Activated CD8-positive, alpha-beta memory T cell treated with anti-CD3 and anti-CD28 coated beads for 48 hours (primary cell): ENCODE results near the gene GATB.

Experiments
- DNase-seq, 3 experiments: peaks; one replicate each; pipeline ENCODE4 v3.0.0-alpha.2; 2020; ENCODE audit warnings: low read depth in 2 of 3, low spot score in 2 of 3

The GATB gene

DNA sequence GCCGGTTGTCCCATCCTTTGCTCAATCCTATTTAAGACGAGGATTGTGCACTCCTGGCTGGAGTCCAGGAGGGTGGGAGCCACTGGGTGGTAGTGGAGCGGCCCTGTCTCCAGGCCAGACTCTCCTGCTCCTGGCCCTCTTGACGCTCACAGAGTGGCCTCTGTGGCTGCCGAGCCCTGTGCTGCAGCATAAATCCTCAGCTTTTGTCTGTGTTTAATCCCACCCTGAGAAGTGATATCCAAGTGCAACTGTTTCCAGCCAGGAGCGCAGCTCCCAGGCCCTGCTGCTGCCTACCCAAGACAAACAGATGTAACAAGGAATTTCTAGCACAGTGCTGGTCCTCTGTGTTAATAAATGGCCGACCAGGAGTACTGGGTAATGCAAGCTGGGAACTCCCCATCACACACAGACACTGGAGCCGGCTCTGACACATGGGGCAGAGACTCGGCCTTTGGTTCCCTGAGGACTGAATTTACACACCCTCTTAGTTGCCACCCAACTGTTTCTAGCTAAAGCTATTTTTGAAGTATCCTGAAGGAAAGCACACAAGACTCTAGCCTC is 85.3 kb downstream of the GATB start:
- DNase-seq: no peak

DNA sequence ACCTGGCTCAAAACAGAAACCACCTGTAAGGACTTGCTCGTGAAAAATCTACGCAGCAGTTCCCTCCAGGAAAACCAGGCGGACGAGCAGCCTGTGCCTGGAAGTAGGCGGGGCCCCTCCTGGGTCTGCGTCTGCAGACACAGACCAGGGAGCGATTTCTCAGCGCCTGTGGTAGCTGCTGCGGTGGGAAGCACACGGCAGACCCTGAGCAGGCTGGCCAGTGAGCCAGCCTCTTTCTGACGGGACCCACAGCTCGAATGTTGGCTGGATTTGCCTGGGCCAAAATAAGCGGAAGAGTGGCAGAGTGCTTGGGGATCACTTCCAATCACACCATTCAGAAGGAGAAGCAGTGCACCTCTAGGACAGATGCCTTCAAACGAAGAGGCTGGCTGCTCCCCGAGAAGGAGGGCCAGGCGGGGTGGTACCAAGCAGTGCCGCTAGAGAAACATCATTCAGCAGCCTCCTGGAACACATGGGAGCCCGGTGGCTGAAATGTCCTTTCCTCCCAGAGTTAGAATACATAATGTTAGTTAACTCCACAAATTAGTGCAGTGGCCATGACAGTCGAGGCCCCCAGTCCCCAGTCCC is 85.9 kb downstream of the GATB start:
- no peak for DNase-seq

- DNase-seq: no peak
Measured at GRCh38 chr4:151673908-151674520, 86.8 kb downstream of the GATB start.

DNA sequence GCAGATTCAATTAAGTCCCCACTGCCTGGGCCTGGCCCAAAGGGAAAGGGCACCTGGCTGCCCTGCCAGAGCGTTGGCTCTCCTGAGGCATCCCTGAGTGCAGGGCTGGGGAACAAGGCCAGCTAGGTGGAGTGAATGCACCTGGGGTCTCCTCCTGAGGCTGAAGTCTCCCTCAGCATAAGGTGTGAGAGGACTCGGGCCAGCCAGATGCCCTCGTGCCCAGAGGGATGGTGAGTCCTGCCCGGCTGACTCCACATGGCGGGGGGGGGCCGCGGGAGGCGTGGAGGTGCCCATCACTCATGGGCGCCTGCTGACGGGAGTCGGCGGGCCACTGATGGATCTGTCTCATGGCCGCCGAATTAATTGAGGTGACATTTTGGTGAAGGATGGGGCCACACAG is 87.8 kb downstream of the GATB start:
- DNase-seq: no peak

- DNase-seq: no peak
Measured at GRCh38 chr4:151671541-151672059, 89.2 kb downstream of the GATB start.

GRCh38 chr4:151670843-151671242 is 90.0 kb downstream of the GATB start:
- DNase-seq: no peak

GRCh38 chr4:151669990-151670389 is 90.8 kb downstream of the GATB start:
- no peak for DNase-seq

- no peak for DNase-seq
Measured at GRCh38 chr4:151668689-151669402, 92.0 kb downstream of the GATB start.

GRCh38 chr4:151667666-151668065 is 93.1 kb downstream of the GATB start:
- no peak for DNase-seq

- DNase-seq: no peak
Measured at GRCh38 chr4:151667048-151667447, 93.8 kb downstream of the GATB start.

DNA sequence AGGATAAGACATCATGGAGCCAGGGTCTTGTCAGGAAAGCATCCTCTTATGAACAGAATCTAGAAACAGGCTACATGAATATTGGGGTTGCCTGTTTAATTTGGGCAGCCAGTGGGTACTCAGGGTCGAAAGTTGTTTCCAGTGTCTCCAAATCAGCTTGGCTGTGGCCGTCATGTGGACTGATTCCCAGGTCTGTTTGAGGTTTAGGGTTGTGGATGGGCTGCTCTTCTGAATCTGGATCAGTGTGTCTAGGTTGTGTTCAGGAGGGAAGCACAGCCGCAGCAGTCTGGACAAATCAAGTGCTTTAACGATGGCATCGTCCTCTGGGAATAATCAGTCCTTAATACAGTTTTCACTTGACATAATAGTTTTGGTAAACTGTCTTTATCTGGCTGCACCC is 94.3 kb downstream of the GATB start:
- no peak for DNase-seq

DNA sequence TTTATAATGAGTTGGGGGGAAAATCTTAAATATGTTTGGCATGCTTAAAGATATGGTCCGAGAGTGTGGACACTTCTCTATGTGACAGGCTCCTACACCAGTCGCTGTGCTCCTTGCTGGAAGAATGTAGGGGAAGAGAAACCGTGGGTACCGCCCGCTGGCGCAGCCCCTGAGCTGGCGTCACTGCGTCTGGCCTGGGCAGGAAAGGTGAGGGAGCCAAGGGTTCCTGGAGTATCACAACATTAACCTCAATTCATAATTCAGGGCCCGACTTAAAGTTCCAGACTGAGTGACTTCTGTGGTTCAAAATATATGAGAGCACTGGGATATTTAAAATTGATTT is 95.1 kb downstream of the GATB start:
- no peak for DNase-seq

DNA sequence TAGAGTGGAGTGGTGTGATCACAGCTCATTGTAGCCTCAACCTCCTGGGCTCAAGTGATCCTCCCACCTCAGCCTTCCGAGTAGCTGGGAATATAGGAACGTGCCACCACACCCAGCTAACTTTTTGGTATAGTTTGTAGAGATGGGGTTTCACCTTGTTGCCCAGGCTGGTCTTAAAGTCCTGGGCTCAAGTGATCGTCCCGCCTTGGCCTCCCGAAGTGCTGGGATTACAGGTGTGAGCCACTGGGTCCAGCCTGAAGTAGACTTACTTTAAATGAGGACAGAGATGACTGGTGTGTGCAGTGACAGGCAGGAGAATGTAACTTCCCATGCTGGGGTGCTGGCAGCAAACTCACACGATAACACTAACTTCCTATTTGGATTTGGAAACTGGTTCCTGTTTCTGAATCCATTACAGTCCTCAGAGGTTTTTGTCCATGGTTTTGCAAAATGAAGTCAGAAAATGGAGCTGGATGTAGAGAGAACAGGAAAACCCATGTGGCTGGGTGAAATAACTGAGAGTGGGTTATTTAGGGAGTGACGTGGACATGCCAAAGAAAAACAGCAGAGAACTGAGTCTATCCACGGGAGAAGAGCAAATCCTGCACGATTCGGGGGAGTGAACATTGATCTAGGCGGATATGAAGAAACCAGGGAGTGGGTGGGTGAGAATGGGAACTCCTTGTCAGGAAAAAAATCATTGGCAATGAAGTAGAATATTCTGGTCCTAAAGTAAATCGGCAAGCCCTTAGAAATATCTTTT is 95.6 kb downstream of the GATB start:
- no peak for DNase-seq

DNA sequence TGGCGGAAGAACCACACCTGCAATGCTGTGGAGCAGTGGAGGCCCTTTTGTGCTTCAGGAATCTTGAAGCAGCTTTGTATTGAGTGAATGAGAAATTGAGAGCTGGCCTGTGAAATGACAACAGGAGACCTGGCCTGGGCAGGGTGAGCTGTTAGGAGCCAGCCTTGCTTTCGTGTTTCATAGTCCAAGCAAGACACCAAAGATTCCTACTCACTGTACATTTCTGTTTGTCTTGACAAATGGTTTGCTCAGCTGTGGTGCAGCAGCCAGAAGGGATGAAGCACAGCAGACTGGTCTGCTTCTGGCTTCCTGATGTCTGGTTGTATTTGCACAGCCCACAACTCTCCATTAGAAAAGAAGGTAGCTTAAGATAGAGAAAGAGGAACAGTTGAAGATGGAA is 96.5 kb downstream of the GATB start:
- no peak for DNase-seq

GRCh38 chr4:151663109-151663508 is 97.7 kb downstream of the GATB start:
- DNase-seq: no peak

- DNase-seq: no peak
Measured at GRCh38 chr4:151661873-151662272, 98.9 kb downstream of the GATB start.

- no peak for DNase-seq
Measured at GRCh38 chr4:151660676-151661075, 100.1 kb downstream of the GATB start.

DNA sequence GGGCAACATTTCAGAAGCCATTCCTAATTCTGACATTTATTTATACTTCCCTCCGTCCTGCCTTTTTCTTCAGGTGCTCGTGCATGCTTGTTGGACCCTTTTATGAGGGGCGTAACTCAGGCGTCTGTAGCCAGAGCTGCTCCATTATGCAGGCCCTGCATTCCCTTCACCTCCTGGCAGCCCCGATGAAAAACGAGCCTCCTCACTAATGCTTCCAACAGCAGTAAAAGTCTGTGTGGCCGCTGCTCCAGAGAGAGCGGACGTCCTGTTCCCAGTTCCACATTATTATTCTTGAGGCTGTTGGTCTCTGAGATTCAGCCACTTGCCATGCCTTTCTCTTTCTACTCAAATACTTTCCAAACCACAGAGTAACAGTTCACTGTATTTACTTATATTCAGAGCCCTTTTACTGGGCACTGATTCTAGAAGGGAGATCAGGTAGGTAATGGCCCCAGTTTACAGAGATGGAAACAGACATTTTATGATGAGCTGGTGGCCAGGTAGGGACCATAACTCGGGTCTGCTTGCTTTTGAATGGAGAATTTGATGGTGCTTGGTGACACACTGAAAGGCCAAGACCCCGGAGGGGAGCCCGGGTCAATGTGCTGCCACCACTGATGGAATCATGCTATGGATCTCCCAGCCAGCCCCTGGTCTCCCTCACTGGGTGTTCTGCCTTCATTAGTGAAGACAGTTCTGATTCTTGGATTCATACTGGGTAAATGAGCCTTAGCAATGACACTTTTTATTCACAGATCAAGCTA is 101.0 kb downstream of the GATB start:
- DNase-seq: no peak

DNA sequence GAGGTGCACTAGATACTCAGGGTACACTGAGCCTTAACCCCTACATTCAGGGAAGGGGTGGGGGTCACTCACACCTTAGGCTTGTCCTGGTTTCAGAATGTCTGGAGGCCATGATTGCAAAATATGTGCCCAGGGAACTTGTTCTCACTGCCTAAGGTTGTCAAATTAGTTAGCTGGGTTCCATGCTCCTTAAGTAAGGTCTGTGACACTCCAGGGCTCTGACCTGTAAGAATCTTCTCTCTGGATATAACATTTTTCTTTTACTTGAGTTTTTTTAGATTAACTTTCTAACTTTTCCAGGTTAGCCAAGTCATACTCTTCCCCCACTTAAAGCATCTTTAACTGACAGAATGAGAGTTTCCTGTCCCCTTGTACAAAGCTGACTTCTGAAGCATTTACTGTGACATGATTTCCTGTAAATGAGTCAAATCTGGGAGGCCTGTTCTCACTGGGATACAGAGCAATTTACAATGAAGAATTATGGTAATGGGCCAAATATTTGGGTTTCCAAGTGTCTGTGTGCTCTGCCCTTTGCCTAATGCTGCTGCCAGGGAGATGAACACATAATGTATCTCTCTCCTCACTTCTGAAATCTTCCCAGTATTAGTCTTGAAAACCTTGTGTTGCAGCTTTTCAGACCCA is 101.7 kb downstream of the GATB start:
- no peak for DNase-seq

DNA sequence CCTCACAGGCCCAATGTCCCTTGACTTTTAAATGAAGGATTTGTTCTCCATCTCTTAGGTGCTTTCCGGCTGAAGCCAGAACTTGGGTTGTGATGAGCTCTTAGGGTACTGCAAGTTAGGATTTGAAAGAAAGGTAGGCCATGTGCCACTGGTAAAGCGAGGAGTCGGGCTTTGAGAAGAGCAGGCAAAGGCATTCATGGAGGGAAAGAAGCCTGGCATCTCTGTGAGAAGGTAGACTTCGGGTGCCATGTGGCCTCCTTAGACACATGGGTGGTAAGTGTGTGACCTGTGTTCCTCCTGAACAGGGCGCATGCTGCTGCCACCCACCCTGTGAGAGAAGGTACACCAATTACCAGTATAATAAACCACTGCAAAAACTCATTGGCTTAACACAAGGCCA is 102.9 kb downstream of the GATB start:
- DNase-seq: no peak
